ENCODE results near the gene CDC25C.

DNA sequence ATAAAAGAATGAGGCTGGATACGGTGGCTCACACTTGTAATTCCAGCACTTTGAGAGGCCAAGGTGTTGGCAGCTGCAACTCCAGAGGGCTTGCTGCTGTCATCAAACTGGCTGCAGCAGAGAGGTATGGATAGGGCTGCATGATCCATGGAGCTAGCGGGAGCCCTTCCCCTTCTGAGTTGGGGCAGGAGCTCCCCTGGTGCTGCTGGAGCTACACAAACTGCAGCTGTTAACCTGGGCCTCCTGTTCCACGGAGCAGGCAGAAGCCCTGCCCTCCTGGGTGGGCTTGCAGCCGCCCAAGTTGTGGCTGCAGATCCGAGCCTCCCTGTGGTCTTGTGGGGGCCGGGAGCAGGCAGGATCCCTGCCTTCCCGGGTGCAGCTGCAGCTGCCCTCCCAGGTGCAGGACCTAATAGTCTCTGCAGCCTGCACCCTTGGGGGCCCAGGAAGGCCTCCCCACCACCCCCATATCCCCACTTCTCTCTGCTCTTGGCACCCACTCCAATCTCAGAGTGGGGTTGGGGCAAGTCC, 15.8 kb downstream of the CDC25C start:
- TF ChIP-seq, protein P1, sequence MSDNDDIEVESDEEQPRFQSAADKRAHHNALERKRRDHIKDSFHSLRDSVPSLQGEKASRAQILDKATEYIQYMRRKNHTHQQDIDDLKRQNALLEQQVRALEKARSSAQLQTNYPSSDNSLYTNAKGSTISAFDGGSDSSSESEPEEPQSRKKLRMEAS (IDR thresholded peaks at IDR 0.05), result no peak
- no peak for TF ChIP-seq YY1 (IDR thresholded peaks at IDR 0.05; ENCODE audit: extremely low read depth, insufficient replicate concordance, low read depth, low read length)
- no peak for TF ChIP-seq EZH2 (IDR thresholded peaks at IDR 0.05)
- no peak for TF ChIP-seq EZH2phosphoT487 (IDR thresholded peaks at IDR 0.05; ENCODE audit: borderline replicate concordance)
- TF ChIP-seq POLR2A (IDR thresholded peaks at IDR 0.05; ENCODE audit: borderline replicate concordance, extremely low read depth, insufficient read depth, insufficient read length), result no peak
- TF ChIP-seq, protein P2, sequence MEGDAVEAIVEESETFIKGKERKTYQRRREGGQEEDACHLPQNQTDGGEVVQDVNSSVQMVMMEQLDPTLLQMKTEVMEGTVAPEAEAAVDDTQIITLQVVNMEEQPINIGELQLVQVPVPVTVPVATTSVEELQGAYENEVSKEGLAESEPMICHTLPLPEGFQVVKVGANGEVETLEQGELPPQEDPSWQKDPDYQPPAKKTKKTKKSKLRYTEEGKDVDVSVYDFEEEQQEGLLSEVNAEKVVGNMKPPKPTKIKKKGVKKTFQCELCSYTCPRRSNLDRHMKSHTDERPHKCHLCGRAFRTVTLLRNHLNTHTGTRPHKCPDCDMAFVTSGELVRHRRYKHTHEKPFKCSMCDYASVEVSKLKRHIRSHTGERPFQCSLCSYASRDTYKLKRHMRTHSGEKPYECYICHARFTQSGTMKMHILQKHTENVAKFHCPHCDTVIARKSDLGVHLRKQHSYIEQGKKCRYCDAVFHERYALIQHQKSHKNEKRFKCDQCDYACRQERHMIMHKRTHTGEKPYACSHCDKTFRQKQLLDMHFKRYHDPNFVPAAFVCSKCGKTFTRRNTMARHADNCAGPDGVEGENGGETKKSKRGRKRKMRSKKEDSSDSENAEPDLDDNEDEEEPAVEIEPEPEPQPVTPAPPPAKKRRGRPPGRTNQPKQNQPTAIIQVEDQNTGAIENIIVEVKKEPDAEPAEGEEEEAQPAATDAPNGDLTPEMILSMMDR (IDR thresholded peaks at IDR 0.05 in 2 of 3, conservative IDR thresholded peaks at IDR 0.05 in 1 of 3; ENCODE audit: borderline replicate concordance in 1 of 3, insufficient read depth in 1 of 3, low read depth in 2 of 3, low read length in 2 of 3), result no peak
- no peak for TF ChIP-seq POLR2AphosphoS5 (IDR thresholded peaks at IDR 0.05; ENCODE audit: low read depth, low read length)
- no peak for TF ChIP-seq FOSL1 (IDR thresholded peaks at IDR 0.05; ENCODE audit: low read depth)
- no peak for TF ChIP-seq RAD21 (IDR thresholded peaks at IDR 0.05; ENCODE audit: low read depth)
